IPS DF 6.9 (cell line): ENCODE results near the gene MKX.

ENCODE experiments used
- DNase-seq: peaks from one replicate; pipeline ENCODE4 v3.0.0-alpha.2; 2013; ENCODE audit warnings: low read depth, low spot score
- H3K27ac ChIP-seq: one replicate; pipeline ENCODE4 v1.5.1; 2013; ENCODE audit warnings: low read length, control low read depth
- H3K27me3 ChIP-seq: 2 replicates; pipeline ENCODE4 v1.6.1; 2013; ENCODE audit warnings: mild to moderate bottlenecking, low read length; ENCODE audit not compliant: control insufficient read depth, insufficient read depth
- H3K36me3 ChIP-seq: 2 replicates; pipeline ENCODE4 v1.6.1; 2013; ENCODE audit warnings: low read length; ENCODE audit not compliant: control insufficient read depth, insufficient read depth
- H3K4me1 ChIP-seq: 2 replicates; pipeline ENCODE4 v1.6.1; 2013; ENCODE audit warnings: low read length; ENCODE audit not compliant: control insufficient read depth, insufficient read depth
- H3K4me3 ChIP-seq: 2 replicates; pipeline ENCODE4 v1.5.1; 2013; ENCODE audit warnings: mild to moderate bottlenecking, low read length
- H3K9me3 ChIP-seq: 2 replicates; pipeline ENCODE4 v1.6.1; 2013; ENCODE audit warnings: low read length, inconsistent platforms; ENCODE audit not compliant: control insufficient read depth, insufficient read depth
- WGBS: extraction: QIAGEN DNeasy Blood & Tissue Kit; methylation state at CpG from one replicate; pipeline ENCODE4 v1.1.7; 2013; ENCODE audit warnings: mixed read lengths, missing lambda C conversion rate; ENCODE audit not compliant: insufficient read length, insufficient coverage; 5-methylcytosine and 5-hydroxymethylcytosine counted together

Gene MKX

DNA sequence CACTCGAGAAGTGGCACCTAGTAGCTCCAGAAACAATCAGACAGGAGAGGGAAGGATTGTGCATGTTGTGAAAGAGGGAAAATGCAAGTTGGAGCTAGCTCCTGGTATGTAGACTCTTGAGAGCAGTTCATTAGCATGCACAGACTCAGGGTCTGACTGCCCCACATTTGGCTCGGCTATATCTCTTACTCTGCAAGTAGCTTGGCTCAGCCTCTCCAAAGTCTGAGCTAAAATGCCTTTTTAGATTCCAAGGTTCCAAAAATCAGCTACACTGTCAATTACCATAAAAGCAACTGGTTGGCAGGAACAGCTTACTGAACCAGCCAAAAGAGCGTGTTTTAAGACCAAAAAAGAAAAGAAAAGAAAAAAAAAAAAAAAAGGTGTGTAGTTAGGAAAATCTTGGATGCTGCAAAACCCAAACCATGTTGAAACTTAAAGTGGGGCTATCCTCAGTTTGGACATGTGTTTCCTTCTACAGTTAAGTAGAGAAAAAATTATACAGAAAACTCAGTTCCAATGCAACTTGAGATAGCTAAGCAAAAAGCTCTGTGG lies 65.5 kb downstream of the MKX start:
- Histone ChIP-seq H3K27me3 (no peaks in the 10 kb centered on the region), H3K27ac (no peak overlapping the region), H3K4me1 (0 out of 2 replicates have a peak, but pooled peaks cover 2% of the 10 kb centered on the region), H3K36me3 (no peaks in the 10 kb centered on the region), H3K4me3 (no peak overlapping the region), H3K9me3 (no peaks in the 10 kb centered on the region)
- no peak for DNase-seq
- no CpG with 5 or more reads among the region's 3 CpGs for WGBS

DNA sequence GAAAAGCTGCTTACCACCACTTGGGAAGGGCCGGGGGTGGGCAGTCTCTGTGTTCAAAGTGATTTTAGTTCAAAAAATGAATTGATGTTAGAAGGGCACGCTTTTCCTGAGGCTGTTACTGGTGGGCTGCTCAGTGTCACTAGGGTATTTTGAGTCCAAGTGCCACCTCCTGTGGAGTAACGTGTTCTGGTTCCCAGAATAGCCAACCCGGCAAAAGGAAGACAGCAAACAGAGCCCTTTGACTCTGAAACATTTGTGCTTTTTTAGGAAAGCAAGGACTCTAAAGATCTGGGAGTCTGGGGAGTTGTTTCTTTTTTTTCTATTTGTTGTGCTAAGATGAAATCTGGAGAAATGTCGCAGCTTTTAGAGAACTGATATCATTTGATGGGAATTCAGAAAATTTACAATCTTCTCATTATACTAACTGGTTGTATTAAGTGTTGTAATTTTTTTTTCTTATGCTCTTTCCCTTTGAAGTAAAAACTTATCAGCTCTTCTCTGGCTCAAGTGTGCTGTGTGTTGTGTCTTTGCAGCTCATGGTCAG lies 66.2 kb downstream of the MKX start:
- Histone ChIP-seq H3K27ac (no peak overlapping the region), H3K4me3 (no peak overlapping the region), H3K36me3 (no peaks in the 10 kb centered on the region), H3K4me1 (0 out of 2 replicates have a peak, but pooled peaks cover 2% of the 10 kb centered on the region), H3K27me3 (no peaks in the 10 kb centered on the region), H3K9me3 (no peaks in the 10 kb centered on the region)
- DNase-seq, result no peak
- no CpG with 5 or more reads among the region's 5 CpGs for WGBS

DNA sequence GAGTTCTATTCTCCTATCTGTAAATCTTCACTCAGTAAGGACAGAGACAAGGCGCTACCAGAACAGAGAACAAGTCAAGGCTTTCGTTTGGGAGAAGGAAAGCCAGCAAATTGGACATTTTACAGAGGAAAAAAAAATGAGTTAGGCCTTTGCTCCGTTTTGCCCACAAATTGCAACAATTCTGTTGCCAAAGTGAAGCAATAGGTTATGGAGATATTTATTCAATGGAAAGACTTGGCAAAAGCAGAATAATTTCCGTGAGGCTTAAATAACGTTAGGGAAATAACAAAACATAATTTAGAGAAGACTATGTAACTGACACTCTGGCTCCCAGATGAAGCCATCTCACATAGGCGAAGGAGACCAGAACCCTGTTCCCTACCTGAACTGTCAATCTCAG lies 67.5 kb downstream of the MKX start:
- no peak overlapping the region for H3K27ac ChIP-seq
- no peak for DNase-seq
- no peaks in the 10 kb centered on the region for H3K27me3 ChIP-seq
- no CpG with 5 or more reads among the region's 6 CpGs for WGBS
- H3K36me3 ChIP-seq, result no peaks in the 10 kb centered on the region
- 0 out of 2 replicates have a peak, but pooled peaks cover 2% of the 10 kb centered on the region for H3K4me1 ChIP-seq
- no peaks in the 10 kb centered on the region for H3K9me3 ChIP-seq
- no peak overlapping the region for H3K4me3 ChIP-seq

DNA sequence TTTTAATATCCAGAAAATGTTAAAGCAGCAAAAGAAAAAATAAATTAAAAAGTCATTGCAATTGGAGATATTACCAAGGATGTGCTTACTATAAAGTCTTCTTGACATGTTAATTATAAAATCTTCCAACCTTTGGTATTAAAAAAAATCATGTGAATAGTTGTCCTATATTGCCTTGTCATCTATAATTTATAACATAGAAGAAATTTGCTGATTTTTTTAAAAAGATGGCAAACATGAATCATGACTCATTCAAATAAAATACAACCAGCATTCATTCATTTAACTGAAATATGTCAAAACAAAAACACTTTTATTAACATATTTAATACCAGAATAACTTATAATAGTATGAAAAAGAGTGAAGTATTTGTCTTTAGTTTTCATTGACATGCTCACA lies 72.6 kb downstream of the MKX start:
- no peak for DNase-seq
- H3K36me3 ChIP-seq, result no peaks in the 10 kb centered on the region
- H3K27ac ChIP-seq, result no peak overlapping the region
- no peak overlapping the region for H3K4me3 ChIP-seq
- no peaks in the 10 kb centered on the region for H3K4me1 ChIP-seq
- H3K27me3 ChIP-seq, result no peaks in the 10 kb centered on the region
- no peaks in the 10 kb centered on the region for H3K9me3 ChIP-seq

DNA sequence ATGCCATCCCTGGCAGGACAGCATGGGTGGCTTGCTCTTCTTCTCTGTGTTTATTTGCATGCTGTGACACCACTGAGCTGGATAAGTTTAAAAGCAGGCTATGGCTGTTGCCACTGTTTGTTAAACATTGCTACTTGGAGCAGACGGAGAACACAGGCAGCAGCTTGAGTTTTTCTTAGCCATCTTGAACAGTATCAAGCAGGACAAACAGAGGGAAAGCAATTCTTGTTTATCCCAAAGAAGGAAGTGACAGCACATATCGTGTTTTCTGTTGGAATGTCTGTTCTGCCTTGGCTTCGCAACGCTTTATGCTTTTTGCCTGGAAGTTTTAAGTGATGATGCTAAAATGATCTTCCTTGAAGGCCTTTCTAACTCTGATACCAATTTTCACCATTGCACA lies 73.8 kb downstream of the MKX start:
- H3K27me3 ChIP-seq, result no peaks in the 10 kb centered on the region
- no peak overlapping the region for H3K4me3 ChIP-seq
- no peaks in the 10 kb centered on the region for H3K9me3 ChIP-seq
- no peak overlapping the region for H3K27ac ChIP-seq
- WGBS, result no CpG with 5 or more reads among the region's 4 CpGs
- no peak for DNase-seq
- no peaks in the 10 kb centered on the region for H3K36me3 ChIP-seq
- no peaks in the 10 kb centered on the region for H3K4me1 ChIP-seq

DNA sequence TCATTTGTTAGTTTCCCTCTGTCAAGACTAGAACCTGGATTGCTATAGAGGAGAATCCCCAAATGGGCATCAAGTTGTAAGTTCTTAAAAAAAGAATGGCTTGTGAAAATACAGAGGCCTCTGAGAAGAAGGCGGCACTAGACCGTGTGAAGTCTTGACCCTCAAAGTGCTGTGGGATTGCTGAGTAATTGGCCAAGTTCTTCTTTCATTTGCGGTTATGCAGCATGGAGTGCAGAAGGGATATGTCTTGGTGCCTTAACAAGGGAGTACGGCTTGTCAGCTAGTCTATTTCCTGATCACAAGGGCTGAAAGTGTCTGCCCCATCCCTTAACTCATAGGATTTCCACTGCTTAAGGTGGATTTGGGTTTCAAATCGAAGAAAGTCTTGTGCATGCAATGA lies 81.2 kb downstream of the MKX start:
- Histone ChIP-seq H3K27me3 (no peaks in the 10 kb centered on the region), H3K4me3 (no peak overlapping the region), H3K9me3 (no peaks in the 10 kb centered on the region), H3K36me3 (no peaks in the 10 kb centered on the region), H3K4me1 (no peaks in the 10 kb centered on the region), H3K27ac (no peak overlapping the region)
- DNase-seq, result no peak
- WGBS, result no CpG with 5 or more reads among the region's 5 CpGs

DNA sequence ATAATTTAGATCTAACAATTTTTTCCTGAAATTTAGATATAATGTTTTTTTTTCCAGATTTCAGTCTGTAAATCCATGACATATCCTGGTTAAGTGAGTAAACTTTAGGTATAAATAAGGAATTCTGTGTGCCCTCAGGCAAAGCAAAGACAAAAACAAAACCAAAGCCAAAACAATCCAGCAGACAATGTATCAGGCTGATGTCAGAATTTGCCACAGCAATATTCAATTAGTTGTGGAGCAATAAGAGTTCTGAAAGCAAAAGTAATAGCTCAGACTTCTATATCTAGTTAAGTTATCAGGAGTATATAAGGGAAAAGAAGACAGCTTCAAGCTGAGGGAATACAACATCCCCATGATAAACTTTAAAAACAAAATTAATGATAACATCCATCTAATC lies 82.0 kb downstream of the MKX start:
- Histone ChIP-seq H3K4me3 (no peak overlapping the region), H3K27ac (no peak overlapping the region), H3K4me1 (no peaks in the 10 kb centered on the region), H3K36me3 (no peaks in the 10 kb centered on the region), H3K27me3 (no peaks in the 10 kb centered on the region), H3K9me3 (no peaks in the 10 kb centered on the region)
- no peak for DNase-seq

DNA sequence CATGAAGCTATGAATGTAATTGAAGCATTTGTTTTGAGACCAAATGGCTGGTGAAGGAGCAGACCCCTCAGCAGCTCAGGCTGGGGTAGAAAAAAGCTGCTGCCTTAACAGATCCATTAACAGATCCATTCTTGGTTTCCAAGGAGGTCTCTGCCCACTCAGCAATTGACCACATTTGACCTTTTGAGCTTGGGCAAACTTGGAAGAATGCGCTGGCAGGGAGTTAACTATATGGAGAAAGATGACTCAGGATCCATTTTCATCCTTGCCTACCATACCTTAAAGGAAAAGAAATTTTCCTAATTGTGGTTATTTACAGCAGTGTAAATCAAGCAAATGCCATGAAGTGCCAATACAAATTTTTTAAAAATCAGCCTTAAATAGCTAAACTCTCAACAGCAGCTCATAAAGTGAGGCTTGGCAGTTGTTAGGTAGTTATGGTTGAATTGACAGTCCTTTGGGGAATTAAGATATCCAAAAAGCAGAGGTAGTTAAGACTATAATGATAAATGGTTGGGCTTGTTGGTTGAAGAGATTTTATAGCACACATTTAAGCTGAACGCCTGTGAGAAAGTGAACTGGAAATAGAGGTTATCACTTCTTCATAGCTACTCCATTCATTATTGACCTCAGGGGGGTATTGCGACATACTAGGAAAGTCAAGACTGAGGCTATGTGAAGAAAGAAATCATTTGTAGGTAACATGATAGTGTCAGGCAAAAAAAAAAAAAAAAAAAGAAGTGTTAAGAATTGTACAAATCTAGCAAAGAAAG lies 83.9 kb downstream of the MKX start:
- no peaks in the 10 kb centered on the region for H3K36me3 ChIP-seq
- H3K4me3 ChIP-seq, result no peak overlapping the region
- H3K4me1 ChIP-seq, result no peaks in the 10 kb centered on the region
- no peak for DNase-seq
- H3K9me3 ChIP-seq, result no peaks in the 10 kb centered on the region
- WGBS, result no CpG with 5 or more reads among the region's 3 CpGs
- no peak overlapping the region for H3K27ac ChIP-seq
- H3K27me3 ChIP-seq, result no peaks in the 10 kb centered on the region

DNA sequence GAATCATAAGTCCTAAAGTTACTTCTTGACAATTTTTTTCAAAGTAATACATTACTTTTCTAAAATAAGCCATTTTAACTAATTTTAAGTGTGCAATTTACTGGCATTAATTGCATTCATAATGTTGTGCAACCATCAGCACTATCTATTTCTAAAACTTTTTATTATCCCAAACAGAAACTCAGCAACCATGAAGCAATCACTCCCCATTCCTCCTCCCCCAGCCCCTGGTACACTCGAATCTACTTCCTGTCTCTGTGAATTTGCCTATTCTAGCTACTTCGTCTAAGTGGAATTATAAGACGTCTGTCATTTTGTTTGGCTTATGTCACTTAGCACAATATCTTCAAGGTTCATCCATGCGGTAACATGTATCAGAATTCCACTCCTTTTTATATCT lies 84.9 kb downstream of the MKX start:
- Histone ChIP-seq H3K27me3 (no peaks in the 10 kb centered on the region), H3K27ac (no peak overlapping the region), H3K9me3 (no peaks in the 10 kb centered on the region), H3K4me3 (no peak overlapping the region), H3K36me3 (no peaks in the 10 kb centered on the region), H3K4me1 (no peaks in the 10 kb centered on the region)
- no peak for DNase-seq
- WGBS, result no CpG with 5 or more reads among the region's 4 CpGs

DNA sequence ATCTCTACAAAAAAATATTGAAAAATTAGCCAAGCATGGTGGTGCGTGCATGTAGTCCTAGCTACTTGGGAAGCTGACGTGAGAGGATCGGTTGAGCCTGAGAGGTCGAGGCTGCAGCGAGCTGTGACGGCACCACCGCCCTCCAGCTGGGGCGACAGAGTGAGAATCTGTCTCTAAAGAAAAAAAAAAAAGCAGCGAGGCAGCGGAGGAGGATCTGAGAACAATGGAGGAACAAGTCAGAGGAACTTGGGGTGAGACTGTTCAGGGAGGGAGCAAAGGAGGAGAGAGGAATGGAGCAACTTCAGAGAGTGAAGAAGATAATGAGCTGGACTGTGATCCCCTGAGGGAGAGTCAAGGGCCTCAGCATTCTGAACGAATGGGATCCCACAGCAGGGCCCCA lies 85.4 kb downstream of the MKX start:
- no CpG with 5 or more reads among the region's 11 CpGs for WGBS
- Histone ChIP-seq H3K27ac (no peak overlapping the region), H3K4me3 (no peak overlapping the region), H3K4me1 (no peaks in the 10 kb centered on the region), H3K36me3 (no peaks in the 10 kb centered on the region), H3K27me3 (no peaks in the 10 kb centered on the region), H3K9me3 (no peaks in the 10 kb centered on the region)
- DNase-seq, result no peak

DNA sequence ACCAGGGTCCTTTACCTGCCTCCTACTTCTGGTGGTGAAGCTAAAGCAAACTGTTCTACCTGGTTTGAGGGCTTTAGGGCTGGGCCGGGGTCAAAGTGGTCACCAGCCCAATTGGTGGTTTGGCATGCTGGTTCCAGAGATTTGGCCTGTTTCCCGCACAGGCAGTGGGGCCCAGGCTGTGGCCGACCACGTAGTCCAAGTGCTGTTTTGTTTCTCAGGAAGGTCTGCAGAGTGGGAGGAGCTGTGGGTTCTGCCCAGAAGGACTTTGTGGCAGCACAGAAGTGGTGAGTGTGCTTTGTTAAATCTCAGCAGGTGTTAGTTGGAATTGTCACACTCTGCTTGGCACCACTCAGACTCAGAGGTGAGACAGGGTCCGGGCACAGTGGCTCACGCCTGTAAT lies 85.8 kb downstream of the MKX start:
- Histone ChIP-seq H3K27ac (no peak overlapping the region), H3K9me3 (no peaks in the 10 kb centered on the region)
- WGBS, result no CpG with 5 or more reads among the region's 6 CpGs

More for the DNA sequence above, 85.8 kb downstream of the MKX start:
- H3K4me1 ChIP-seq, result no peaks in the 10 kb centered on the region
- no peaks in the 10 kb centered on the region for H3K36me3 ChIP-seq
- no peaks in the 10 kb centered on the region for H3K27me3 ChIP-seq
- DNase-seq, result no peak
- no peak overlapping the region for H3K4me3 ChIP-seq
